KMS-11 (cell line): Measurements from ENCODE around the gene MRM3.

Experiments
- H2AFZ ChIP-seq: fragments of 200-600 bp; sonication (generic); 2 replicates; pipeline ENCODE4 v1.6.1; 2016; ENCODE audit warnings: antibody characterized with exemption, mixed run types, low read depth
- H3K27ac ChIP-seq: fragments of 200-600 bp; sonication (generic); 2 replicates; pipeline ENCODE4 v1.6.1; 2016; ENCODE audit warnings: mild to moderate bottlenecking, mixed run types
- H3K27me3 ChIP-seq: fragments of 200-600 bp; sonication (generic); 2 replicates; pipeline ENCODE4 v1.6.1; 2017; ENCODE audit warnings: mild to moderate bottlenecking, low read depth, mixed run types, moderate library complexity; ENCODE audit not compliant: insufficient read depth
- H3K36me3 ChIP-seq: fragments of 200-600 bp; sonication (generic); 2 replicates; pipeline ENCODE4 v1.6.1; 2017; ENCODE audit warnings: mild to moderate bottlenecking, mixed run types; ENCODE audit not compliant: insufficient read depth
- H3K4me1 ChIP-seq: fragments of 200-600 bp; sonication (generic); 2 replicates; pipeline ENCODE4 v1.6.1; 2016; ENCODE audit warnings: mild to moderate bottlenecking, low read depth, mixed run types; ENCODE audit not compliant: poor library complexity, severe bottlenecking
- H3K4me2 ChIP-seq: fragments of 200-600 bp; sonication (generic); 2 replicates; pipeline ENCODE4 v1.7.0; 2016; ENCODE audit warnings: mild to moderate bottlenecking, mixed run types
- H3K4me3 ChIP-seq: fragments of 200-600 bp; sonication (generic); IDR thresholded peaks from 2 replicates; pipeline ENCODE4 v1.6.1; 2017; ENCODE audit warnings: low read depth, low read length, mixed read lengths; ENCODE audit not compliant: insufficient read depth
- H3K79me2 ChIP-seq: fragments of 200-600 bp; sonication (generic); 2 replicates; pipeline ENCODE4 v1.6.1; 2016; ENCODE audit warnings: low read depth, mixed run types; ENCODE audit not compliant: insufficient read depth
- H3K9ac ChIP-seq: fragments of 200-600 bp; sonication (generic); 2 replicates; pipeline ENCODE4 v1.6.1; 2016; ENCODE audit warnings: mild to moderate bottlenecking, mixed run types
- H4K20me1 ChIP-seq: fragments of 200-600 bp; sonication (generic); 2 replicates; pipeline ENCODE4 v1.6.1; 2016; ENCODE audit warnings: mild to moderate bottlenecking, mixed run types; ENCODE audit not compliant: insufficient read depth
- TF ChIP-seq, protein P1 (sequence below): fragments of 200-600 bp; sonication (generic); conservative IDR thresholded peaks from 2 replicates; pipeline ENCODE4 v1.6.1; 2017; ENCODE audit warnings: low read depth, mild to moderate bottlenecking, antibody characterized with exemption, low read length, moderate library complexity, mixed read lengths

The MRM3 gene

DNA sequence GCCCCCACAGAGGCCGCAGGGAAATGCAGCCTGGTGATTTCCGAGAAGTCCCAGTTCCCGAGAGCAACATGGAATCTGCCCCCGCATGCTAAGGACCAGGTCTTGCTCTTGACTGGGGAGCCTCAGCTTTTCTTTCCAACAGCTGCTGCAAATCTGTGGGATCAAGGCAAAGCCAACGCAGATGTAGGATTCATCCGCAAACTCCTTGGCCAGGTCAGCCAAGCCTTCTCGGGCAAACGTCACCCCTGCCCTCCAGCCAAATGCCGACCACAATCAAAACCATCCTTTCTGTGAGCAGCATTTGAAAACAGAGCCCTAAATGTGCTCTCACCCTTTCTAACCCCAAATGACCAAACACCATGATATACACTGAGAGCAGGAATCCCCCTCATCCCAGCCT, 54.0 kb downstream of the MRM3 start:
- H3K27me3 ChIP-seq = peaks cover 21% of the 10 kb centered on the region; the same call in 1 of the 2 replicates
- TF ChIP-seq, protein P1, sequence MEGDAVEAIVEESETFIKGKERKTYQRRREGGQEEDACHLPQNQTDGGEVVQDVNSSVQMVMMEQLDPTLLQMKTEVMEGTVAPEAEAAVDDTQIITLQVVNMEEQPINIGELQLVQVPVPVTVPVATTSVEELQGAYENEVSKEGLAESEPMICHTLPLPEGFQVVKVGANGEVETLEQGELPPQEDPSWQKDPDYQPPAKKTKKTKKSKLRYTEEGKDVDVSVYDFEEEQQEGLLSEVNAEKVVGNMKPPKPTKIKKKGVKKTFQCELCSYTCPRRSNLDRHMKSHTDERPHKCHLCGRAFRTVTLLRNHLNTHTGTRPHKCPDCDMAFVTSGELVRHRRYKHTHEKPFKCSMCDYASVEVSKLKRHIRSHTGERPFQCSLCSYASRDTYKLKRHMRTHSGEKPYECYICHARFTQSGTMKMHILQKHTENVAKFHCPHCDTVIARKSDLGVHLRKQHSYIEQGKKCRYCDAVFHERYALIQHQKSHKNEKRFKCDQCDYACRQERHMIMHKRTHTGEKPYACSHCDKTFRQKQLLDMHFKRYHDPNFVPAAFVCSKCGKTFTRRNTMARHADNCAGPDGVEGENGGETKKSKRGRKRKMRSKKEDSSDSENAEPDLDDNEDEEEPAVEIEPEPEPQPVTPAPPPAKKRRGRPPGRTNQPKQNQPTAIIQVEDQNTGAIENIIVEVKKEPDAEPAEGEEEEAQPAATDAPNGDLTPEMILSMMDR = no peak
- no peak overlapping the region for H3K4me3 ChIP-seq
- no peak overlapping the region for H3K9ac ChIP-seq
- no peak overlapping the region for H2AFZ ChIP-seq
- no peaks in the 10 kb centered on the region for H3K79me2 ChIP-seq
- no peak overlapping the region for H3K4me2 ChIP-seq
- H4K20me1 ChIP-seq = no peaks in the 10 kb centered on the region
- H3K4me1 ChIP-seq = no peaks in the 10 kb centered on the region
- H3K27ac ChIP-seq = no peak overlapping the region
- no peaks in the 10 kb centered on the region for H3K36me3 ChIP-seq

DNA sequence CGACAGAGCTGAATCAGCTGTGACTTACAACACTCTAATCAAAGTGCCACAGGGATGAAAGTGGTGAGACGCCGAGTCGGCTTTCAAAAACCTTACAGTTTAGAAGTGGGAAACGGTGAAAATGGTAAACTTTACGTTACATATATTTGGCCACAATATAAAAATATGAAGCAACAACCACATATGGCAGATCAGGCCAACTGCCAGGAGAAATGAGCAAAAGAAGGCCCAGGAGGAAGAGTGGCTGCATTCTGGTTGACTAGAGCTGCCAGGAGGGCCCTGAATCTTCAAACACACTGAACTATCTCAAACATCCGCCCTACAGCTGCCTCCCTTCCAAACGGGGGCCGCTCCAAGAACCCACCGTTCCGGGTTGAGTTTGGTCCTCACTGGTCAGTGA, 56.3 kb downstream of the MRM3 start:
- TF ChIP-seq, protein P1 = no peak
- Histone ChIP-seq H3K79me2 (no peaks in the 10 kb centered on the region), H3K4me3 (no peak overlapping the region), H2AFZ (no peak overlapping the region), H3K27ac (no peak overlapping the region), H3K4me2 (no peak overlapping the region), H3K9ac (no peak overlapping the region), H3K27me3 (peaks cover 26% of the 10 kb centered on the region; the same call in 1 of the 2 replicates), H3K36me3 (no peaks in the 10 kb centered on the region), H3K4me1 (no peaks in the 10 kb centered on the region), H4K20me1 (no peaks in the 10 kb centered on the region)

DNA sequence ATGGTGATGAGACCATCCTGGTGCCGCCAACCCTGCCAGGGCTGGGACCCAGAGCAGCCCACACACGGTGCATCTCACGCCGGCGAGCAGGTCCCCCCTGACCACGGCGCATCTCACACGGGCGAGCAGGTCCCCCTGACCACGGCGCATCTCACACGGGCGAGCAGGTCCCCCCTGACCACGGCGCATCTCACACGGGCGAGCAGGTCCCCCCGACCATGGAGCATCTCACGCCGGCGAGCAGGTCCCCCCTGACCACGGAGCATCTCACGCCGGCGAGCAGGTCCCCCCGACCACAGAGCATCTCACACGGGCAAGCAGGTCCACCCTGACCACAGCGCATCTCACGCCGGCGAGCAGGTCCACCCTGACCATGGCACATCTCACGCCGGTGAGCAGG, 59.2 kb downstream of the MRM3 start:
- no peak overlapping the region for H3K4me3 ChIP-seq
- H4K20me1 ChIP-seq = no peaks in the 10 kb centered on the region
- no peaks in the 10 kb centered on the region for H3K4me1 ChIP-seq
- H3K4me2 ChIP-seq = no peak overlapping the region
- H3K36me3 ChIP-seq = no peaks in the 10 kb centered on the region
- peaks cover 29% of the 10 kb centered on the region for H3K27me3 ChIP-seq
- no peak overlapping the region for H3K9ac ChIP-seq
- H2AFZ ChIP-seq = no peak overlapping the region
- H3K79me2 ChIP-seq = no peaks in the 10 kb centered on the region
- H3K27ac ChIP-seq = no peak overlapping the region
- TF ChIP-seq, protein P1 = no peak
